Measurements from ENCODE around the gene COL5A1.

DNA sequence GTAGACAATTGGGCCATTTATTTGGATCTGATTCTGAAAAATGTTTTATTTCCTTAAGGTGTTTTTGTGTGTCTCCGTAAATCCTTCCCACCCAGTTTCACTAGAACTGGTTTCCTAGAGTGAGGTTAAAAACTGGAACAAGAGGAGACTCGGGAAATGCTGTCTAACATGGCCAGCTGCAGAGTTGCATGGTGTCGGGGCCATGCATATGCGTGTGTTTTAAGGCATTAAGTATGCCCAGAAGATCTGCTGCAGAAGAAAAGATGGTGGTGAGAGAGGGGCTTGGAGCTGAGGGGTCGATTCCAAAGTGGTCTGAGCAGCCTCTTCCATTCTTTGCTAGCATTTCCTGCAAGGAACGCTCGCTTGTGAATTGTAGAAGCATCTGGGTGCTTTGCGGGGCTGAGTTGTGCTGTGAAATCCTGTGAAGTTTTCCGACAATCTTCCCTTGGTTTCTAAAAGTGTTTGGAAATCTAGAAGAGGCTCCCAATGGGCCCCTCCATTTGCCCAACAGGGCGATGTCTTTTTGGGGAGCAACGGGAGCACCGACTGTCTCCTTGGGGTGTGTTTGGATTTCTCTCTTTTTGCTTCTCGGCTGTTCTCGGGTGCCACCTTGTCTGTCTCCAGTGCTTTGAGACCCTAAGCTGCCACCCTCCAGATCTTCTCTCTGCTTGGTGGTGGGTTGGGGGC lies 113.8 kb downstream of the COL5A1 start:
- no peak for TF ChIP-seq EZH2 (IDR thresholded peaks at IDR 0.05)
- no peak for TF ChIP-seq POLR2AphosphoS5 (IDR thresholded peaks at IDR 0.05; ENCODE audit: borderline replicate concordance, low read depth, low read length)
- no peak for TF ChIP-seq FOXP2 (optimal IDR thresholded peaks at IDR 0.05; ENCODE audit: control extremely low read depth, extremely low read length, insufficient read depth)

All from SK-N-MC (cell line).